GM12891 (cell line): ENCODE data around the gene GSTM2.

Source experiments
- POLR2A ChIP-seq: IDR thresholded peaks from 2 replicates; pipeline ENCODE4 v1.6.1; 2011; ENCODE audit warnings: low read depth, low read length, control low read depth
- POLR2AphosphoS5 ChIP-seq: IDR thresholded peaks from 2 replicates; pipeline ENCODE4 v1.6.1; 2011; ENCODE audit warnings: low read depth, low read length, control low read depth
- TAF1 ChIP-seq: IDR thresholded peaks from 2 replicates; pipeline ENCODE4 v1.6.1; 2011; ENCODE audit warnings: low read depth, low read length, control low read depth

GRCh38 chr1:109642626-109643025 lies 25.2 kb upstream of the GSTM2 start:
- TF ChIP-seq POLR2A, result no peak
- no peak for TF ChIP-seq POLR2AphosphoS5
- no peak for TF ChIP-seq TAF1
